AML-193 (cell line): ENCODE results near the gene CAMK1G.

Experiments
- DNase-seq, 2 experiments: peaks; one replicate each; lab custom pipeline; 2025; lab: John Stamatoyannopoulos, UW

Gene CAMK1G

DNA sequence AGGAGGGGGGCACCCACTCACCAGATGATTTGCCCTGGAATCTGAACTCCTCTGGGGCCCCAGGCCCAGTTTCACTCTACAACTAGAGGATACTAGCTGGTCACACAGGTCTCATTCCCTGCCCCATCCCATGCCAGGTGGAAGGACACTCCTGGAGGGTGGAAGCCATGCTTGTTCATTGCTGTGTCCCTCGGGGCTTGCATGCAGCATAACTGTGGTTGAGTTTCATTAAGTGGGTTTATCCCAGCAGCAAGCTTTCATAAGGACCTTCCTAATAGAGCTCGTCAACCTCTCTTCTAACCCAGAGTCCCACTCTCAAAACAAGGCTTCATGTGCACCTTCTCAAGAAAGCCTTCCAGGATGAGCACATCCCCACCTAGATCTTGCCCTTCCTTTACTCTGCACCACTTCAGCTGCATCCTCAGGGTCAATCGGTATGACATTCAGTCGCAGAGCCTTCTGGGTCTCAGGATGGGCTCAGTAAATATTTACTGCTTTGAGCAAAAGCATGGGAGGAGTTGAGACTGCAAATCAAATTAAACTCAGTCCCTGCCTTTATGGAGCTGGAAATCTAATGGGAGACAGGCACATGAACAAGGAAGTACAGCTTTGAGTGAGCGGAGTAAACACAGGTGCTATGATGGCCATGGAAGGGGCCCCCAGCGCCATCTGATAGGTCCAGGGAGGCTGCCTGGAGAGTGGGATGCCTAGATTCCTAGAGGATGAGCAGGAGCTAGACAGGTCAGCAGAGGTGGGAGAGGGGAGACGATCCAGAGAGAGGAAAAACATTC lies 36.4 kb downstream of the CAMK1G start:
- no peak for DNase-seq

DNA sequence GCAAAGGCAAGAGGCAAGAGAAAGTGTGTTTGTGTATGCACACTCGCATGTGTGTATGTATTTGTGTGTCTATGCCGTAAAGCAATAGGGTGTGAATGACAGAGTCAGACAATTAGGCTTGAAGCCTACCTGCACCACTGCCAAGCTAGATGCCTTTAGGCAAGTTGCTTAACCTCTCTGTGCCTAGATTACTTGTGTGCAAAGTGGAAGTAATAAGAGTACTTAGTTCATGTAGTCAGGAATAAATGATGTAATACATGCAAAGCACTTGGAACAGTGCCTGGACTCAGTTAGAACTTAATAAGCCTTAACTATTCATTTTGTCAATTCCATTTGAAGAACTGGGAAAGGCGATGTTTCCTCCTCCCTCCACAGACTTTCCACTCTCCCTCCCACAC lies 37.0 kb downstream of the CAMK1G start:
- DNase-seq: no peak

DNA sequence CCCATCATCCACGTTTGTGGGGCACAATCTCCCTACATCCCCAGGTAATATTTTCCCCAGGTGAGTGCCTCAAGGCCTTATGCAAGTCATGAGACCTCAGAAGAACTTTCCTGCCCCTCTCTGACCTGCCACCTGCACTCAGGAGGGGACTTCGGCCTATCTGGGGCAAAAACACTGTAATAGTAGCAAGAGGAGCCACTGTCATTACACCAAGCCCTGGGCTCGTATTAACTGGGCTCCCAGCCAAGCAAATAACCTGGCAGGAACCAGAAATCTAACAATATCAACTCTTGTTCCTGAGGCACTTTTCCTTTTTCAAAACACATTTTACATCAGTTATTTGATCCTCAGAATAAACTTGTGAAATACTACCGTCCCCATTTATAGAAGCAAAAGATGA lies 37.8 kb downstream of the CAMK1G start:
- no peak for DNase-seq

DNA sequence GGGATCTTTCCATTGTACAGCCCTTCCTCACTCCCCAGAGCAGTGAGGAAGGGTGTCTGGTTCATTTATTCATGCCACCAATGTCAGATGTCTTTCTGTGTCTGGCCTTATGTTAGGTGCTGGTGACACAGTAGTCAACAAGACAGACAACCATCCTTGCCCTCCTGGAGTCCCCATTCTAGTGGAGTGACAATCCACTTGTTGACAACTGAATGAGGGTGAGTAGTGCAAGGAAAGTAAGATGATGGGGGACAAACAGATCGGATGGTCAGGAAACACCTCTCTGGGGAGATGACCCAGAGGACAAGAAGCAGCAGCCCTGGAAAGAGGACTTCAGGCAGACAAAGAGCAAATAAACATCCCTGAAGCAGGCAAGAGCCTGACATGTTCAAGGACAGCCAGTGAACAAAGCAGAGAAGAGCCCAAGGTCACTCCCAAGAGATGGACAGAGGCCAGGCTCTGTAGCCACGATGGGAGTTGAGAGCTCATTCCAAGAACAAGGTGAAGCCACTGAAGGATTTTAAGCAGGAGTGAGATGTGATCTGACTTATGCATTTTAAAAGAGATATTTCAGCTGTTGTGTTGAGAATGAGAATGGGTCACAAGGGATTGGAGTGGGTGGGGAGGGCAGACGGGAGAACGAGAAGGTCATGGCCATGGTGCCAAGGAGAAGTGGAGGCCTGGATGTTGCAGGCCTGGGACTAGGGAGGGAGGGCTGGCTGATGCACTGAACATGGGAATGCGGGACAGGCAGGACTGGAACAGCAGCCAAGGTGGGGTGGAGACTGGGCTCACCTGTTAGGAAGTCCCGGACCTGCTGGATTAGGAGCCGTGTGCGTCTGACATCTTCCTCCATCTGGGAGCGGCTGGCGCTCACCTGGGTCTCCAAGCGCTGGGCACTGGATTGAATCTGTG lies 38.5 kb downstream of the CAMK1G start:
- DNase-seq: no peak

DNA sequence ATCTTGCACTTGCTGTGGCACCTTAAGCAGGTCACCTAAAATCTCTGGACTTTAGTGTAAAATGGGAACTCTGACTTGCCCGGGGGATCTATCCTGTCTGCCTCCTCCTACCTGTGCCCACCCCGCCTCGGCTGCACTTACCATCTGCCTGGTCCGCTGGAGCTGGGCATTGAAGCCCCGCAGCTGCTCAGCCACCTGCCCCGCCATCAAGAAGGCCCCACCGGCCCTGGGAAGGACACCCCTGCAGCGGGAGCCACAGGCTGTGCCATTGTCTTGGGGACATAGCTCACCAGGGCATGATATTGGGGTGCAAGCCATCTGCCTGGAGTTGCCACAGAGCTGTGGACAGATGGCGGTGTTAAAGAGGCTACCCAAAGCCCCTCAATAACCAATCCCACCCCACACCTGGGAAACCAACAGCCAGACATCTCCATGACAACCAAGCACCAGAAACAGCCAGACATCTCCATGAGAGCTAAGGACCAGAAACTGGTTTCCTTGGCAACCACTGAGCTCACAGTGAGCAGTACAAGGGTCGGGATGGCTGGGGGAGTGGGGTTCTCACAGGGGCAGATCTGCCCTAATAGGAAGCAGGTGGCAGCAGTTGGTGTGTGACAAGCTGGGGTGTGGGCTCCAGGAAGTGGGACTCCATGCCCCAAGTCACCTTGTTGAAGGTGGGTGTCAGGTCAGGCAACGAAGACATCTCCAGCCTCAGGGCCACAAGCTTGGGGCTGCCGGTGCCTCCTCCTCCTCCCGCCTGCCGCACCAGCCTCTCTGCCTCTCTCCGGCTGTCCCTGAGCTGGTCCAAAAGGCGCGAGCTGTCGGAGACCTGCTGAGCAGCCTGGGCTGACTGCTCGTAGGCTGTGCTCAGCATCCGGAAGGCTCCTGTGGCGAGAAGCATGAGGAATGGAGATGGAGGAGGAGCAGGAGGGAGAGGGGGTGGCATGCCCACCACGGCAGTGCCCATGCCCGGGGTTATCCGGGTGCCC lies 39.6 kb downstream of the CAMK1G start:
- no peak for DNase-seq

DNA sequence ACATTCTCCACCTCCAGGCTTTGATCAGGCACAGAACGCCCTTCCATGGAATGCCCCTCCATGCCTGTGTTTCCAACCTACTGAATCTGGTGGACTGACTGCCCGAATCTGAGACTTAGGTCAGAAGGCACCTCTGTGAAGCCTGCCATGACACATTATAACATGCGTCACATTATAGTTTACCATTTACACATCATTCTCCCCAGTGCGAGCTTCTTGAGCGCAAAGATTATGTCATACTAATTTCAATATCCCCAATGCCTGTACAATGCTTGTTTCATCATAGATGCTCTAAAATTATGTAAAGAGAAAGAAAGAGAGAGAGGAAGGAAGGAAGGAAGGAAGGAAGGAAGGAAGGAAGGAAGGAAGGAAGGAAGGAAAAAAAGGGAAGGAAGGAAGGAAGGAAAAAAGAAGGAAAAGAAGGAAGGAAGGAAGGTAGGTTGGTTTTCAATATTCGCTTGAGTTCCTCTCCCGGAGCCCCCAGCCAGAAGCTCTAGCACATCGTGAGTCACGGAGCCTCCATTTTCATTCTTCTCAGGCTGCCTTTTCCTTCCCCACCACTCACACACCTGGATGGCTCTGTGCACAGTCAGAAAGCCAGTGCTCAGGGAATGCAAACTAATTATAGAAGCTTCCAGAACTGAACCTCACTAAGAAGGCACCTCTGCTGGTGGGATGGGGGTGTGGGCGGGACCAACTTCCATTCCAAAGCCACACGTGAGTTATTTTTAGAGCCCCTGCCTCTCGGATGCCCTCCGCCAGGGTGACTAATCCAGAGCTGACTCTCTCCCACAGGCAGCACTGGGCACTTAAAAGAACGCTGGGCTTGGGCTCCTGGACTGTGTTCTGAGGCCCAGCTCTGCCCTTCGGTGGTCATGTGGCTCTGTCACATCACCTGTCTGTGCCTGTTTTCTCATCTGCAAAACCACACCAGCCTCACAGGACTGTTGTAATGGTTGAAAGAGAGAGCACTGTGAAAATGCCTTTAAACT lies 41.3 kb downstream of the CAMK1G start:
- DNase-seq: no peak

DNA sequence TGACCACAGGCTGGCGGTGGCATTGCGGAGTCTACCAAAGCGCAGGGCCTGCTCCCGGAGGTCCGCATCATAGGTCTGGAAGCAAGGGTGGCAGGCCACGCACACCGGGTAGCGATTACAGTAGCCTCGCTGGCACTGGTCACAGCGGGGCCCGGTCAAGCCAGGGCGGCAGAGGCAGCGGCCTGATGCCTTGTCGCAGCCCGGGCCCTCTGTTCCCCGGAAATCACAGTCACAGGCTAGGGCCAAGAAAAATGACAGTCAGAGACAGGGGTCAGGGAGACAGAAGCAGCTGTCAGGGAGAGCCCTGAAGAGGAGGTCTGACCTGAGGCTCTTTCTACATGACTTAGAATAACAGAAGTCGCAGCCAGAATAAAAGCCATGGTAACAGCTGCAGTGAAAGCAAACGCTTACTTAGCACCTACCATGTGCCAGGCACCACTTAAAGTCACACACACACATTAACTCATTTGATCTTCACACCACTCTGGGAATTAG lies 42.3 kb downstream of the CAMK1G start:
- no peak for DNase-seq

DNA sequence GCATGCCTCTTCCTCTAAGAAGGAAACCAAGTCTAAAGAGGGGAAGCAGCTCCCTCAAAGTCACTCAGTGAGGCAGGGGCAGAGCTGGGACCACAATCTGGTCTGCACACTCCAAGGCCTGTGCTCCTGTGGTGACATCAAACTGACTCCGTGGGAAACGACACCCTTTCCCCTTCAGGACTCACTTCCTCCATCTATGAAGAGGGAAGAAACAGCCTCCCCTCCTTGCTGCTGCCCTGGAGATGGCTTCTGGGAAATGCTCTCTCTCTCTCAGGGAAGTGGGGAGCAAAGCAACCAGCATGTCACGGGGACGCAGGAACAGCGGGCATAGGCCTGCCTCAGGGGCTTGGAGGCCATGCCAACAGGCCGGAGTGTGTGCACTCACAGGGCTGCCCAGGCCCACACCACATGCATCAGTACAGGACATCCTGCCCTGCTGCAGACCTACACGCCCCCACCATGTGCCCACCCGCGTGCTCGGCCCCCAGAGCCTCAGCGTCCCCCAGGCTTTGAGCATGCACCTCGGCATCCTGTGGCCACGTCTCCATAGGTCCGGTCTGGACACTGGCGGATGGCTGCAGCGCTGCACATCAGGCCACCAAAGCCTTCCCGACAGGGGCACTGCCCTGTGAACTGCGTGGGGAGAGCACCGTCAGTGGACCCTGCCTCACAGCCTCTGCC lies 43.0 kb downstream of the CAMK1G start:
- no peak for DNase-seq

DNA sequence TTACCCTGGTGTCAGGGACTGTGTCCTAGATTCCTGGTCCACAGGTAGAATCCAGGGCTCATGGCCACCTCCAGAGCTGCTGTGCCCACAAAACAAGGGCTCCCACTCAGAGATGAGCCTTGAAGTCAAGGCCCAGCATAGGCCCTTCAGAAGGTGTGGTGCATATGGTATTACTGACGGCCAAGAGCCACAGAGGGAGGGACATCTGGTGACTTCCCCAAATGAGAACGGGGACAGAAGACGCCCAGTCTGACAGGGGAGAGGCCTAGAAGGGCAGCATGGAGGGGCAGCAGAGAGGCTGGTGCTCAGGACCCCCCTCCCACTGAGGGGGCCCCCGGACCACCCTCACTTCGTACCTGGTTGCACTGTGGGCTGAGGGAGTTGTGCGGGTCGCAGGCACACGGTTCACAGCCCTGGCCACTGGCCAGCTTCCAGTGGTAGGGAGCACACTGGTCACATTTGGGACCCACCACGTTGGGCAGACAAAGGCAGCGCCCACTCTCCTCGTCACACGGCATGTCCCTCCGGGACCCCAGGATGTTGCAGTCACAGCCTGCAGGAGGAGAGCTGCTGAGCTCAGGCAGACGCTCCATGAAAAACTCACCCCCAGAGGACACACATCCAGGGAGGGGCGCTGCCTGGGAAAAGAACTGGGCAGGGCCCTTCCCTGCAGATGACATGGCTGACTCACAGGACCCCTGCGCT lies 43.7 kb downstream of the CAMK1G start:
- DNase-seq: peak in 1 of 2 experiments; percentile 2

DNA sequence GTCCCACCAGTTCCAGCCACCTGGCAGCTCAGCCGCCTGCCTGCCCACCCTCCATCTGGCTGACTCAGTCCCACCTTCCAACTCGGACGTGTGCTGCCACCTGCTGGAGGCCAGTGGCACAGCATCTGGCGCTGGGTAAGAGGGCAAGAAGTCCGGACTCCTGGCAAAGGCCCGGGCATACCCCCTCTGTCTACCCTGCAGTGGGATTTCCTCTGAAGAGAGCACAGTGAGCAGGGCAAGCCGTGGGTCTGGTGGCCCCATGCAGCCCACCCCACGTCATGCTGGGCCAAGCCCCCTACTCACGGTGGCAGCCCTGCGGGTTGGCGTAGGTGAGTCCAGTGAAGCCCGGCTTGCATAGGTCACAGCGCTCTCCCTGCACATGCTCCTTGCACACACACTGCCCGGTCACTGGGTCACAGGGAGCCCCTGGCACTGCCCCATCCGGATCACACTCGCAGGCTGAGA lies 44.2 kb downstream of the CAMK1G start:
- DNase-seq: peak in 1 of 2 experiments; percentile 6

DNA sequence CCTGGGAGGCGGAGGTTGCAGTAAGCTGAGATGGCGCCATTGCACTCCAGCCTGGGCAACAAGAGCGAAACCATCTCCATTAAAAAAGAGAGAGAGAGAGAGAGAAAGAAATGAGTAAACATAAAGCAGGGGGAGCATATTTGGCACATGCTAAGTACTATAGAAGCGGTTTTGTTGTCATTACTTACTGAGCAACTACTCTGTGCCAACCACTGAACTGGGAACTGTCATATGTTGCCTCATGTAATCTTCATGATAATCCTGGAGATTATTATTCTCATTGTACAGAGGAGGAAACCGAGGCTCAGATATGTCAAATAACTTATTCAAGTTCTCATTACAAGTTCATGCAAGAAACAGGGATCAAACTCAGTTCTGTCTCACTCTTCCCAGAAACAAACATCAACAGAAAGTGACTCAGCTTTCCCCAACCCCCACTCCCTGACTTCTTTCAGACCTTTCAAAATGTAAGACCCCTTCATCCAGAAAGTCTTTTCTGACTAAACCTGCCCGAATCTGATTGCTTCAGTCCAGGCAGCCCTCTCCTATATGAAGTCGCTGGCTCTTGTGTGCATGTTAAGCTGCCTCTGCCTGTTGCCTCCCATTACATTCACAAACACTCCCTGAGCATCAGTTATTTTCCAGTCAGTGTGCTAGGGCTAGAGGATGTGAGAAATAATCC lies 45.2 kb downstream of the CAMK1G start:
- no peak for DNase-seq

DNA sequence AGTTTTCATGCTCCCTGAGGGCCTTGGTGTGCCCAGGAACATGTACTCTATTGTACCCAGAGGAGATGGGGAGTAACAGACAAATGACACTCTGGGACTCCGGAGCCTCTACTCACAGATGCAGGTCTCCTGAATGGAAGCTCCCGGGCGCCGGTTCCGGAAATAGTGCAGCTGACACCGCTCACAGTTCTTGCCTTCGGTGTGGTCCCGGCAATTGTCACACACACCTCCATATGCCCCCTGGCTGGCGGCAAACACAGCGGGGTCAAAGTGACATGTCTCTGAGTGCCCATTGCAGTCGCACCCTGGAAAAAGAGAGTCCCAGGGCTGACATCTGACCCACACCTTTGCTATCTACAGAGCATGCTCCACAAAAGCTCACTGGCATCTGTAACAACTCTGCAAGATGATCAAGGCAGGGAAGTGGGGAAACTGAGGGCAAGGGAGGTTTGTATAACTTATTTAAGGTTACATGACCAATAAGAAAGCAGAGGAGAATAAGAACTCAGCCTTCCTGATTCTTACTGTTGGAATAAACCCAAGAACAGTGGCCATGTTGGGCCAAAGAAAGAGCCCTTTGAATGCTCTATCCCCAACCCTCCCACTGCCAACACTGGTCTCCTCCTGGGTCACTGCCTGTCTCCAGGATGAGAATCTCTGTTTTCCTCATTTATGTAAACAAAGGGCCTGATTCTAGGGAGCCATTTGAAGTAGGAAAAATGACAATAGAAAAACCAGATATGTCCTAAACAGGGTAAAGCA lies 46.3 kb downstream of the CAMK1G start:
- no peak for DNase-seq

DNA sequence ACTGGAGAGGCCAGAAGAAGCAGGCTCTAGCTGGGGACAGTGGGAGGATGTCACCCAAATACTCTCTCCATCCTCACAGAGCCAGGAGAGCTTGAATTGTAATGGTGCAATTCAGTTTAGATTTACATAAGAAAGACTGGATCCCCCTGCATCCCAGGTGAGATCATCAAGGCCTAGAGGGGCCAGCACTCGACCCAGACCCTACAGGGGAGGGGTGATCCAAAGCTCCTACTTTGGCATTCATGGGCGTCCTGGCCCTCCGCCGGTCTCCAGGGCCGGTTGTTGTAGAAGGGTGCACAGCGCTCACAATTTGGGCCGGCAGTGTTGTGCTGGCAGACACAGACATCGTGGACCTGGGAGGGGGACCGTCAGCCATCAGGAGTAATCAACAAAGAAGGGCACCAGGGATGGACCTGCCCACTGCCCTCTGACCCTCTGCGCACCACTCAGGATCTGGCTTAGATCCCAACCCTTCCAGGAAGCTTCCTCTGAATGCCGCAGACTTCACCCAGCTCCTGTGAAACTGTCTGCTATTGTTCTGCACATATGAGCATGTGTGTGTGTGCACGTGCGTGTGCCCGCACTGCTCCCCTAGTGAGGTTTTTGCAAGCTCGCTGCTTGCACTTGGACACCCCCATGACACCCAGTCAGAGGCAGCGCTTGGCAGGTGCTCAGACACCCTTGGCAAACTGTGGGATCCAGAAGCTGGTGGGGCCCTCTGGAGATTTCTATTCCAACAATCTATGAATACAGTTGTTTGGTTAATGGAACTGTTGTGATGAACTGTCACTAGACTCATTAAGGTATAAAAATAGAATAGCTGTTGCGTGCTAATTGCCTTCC lies 47.1 kb downstream of the CAMK1G start:
- DNase-seq: no peak

DNA sequence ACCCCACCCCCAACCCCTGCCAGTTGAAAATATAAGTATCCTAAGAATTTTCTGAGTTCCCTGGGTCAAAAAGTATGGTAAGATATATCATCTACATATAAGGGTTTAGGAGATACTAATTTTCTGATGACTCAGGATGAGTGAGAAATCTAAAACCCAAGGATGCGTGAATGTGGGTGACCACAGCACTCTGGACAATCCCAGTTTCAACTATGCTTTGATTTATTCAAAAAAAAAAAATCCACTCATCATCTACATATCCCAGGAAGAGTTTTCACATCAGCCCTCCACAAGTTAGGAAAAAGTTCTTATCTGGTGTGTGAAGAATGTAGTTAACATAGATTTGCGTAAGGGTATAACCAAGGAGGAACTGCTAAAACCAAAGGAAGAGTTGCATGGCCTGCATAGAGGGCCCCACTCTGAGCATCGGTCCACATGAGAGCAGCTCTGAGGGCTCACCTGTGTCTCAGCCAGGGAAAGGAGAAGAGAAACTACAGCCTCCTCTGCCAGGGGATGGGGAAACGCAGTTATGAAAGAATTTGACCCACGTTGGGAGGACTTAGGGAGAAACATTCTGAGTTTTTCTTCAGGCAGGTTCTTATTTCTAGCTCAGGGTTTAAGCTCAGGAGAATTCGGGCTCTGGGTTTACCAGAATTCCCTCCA lies 50.0 kb downstream of the CAMK1G start:
- DNase-seq: no peak

DNA sequence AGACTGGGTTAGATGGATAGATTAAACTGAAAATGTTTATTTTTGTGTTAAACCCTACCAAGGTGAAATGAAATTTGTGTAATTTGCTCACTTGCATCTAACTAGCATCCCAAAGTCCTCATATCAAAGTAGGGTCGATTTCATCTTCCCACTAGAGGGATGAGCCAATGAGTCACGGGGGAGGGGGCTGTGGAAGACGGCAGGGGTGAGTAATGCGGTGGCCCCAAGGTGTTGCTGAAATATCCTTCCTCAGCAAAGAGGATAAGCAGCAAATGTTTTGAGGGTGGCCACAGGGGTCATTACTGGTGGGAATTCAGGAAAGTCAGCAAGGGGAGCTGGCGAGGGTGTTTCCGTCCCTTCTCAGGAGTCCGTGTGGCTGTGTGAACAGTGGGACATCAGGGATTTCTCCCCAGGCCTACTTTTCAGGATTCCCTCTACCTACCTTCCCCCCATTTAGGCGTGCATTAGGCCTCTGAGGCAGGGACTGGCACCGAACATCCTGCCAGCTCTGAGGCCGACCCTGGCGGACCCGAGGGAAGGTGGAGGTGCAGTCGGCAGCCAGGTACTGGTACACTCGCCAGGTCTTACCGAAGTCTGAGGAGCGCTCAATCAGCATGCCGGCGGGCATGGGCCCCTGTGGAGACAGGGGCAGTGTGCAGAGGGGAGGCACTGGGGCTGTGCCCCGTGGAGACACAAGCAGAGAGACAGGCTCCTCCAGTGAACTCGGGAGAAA lies 50.7 kb downstream of the CAMK1G start:
- DNase-seq: no peak

DNA sequence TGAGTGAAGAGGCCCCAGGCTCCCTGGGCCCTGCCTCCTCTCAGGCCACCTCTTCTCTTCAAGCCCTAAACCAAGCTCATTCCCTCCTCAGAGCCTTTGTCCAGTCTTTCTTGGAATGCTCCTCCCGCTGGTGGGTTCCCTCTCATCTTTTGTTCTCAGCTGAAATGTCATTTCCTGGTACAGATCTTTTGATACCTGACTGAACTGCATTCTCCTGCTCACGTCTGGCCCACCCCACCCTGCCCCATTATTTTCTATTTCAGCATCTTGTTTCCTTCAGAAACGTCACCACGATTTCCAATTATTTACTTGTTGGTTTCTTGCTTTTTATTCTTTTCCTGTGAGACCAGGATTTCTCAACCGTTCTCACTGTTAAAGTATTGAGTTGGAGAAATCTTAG lies 52.3 kb downstream of the CAMK1G start:
- DNase-seq: no peak
